GM12801 (cell line): ENCODE data around the gene ATF4.

ENCODE experiments used
- CTCF ChIP-seq: IDR thresholded peaks from one replicate; pipeline ENCODE4 v1.5.1; 2011; ENCODE audit warnings: control low read depth; ENCODE audit not compliant: insufficient read length; ENCODE audit errors: extremely low read depth

Gene ATF4

GRCh38 chr22:39520226-39521105 is at the start of gene ATF4:
Gene ATF4 (plus strand): TSS chr22:39520562. CDS start chr22:39521446, 884 bp downstream.
- no peak for TF ChIP-seq CTCF

GRCh38 chr22:39471381-39472141 is 48.8 kb upstream of the ATF4 start:
- TF ChIP-seq CTCF, result no peak

GRCh38 chr22:39472570-39473556 is 47.5 kb upstream of the ATF4 start:
- no peak for TF ChIP-seq CTCF

- TF ChIP-seq CTCF, result no peak
Observed at GRCh38 chr22:39473851-39474250, 46.5 kb upstream of the ATF4 start.

GRCh38 chr22:39474351-39475111 is 45.8 kb upstream of the ATF4 start:
- TF ChIP-seq CTCF, result no peak

- TF ChIP-seq CTCF, result no peak
Observed at GRCh38 chr22:39475337-39475736, 45.0 kb upstream of the ATF4 start.
